SH-SY5Y (cell line): Measurements from ENCODE around the gene CROCC2.

Experiments
- GATA2 ChIP-seq: IDR thresholded peaks from 2 replicates; pipeline ENCODE4 v1.6.1; 2011; ENCODE audit warnings: mild to moderate bottlenecking, low read depth, low read length
- GATA3 ChIP-seq: IDR thresholded peaks from 2 replicates; pipeline ENCODE4 v1.6.1; 2011; ENCODE audit warnings: low read depth, mild to moderate bottlenecking, low read length, moderate library complexity

DNA sequence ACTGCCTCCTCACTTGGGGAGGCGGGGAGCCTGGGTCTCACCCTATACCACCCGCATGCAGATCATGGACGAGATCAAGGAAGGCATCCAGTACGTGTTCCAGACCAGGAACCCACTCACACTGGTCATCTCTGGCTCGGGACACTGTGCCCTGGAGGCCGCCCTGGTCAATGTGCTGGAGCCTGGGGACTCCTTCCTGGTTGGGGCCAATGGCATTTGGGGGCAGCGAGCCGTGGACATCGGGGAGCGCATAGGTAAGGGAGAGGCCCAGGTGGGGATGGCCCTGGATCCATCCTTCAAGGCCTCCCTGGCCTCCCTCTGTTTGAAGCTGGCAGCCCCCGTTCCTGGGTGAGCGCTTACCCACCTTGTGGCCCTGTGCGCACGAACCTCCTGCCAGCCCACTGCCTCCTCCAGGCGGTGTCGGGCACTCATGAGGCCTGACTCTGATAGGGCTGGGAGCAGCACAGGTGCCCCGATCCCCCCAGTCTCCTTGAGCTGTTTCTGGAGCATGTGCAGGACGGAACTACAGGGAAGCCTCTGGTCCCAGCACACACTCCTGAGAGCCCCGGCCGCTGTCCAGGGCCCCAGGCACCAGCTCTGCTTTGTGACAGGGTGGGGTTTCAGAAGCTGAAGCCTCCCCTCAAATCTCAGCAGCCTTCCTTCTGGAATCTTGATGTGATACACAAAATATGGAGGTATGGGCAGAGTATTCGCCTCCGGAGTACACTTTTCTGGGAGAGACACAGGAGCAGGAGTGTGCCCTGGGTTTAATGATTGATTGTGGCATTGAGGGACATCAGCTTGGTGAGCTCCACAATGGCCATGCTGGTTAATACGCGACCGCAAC, 36.8 kb upstream of the CROCC2 start:
- TF ChIP-seq GATA2 (no peak), GATA3 (no peak)
